Cardiac muscle cell (in vitro differentiated cells and primary cell): Measurements from ENCODE around the gene TSPEAR. TPM values are rescaled to one million over a fixed set of nuclear protein-coding genes. Genes with fewer than 3 reads are reported as not detected.

Experiments used
- DNase-seq, 2 donors: peaks; one replicate each; pipeline versions ENCODE4 v3.0.0 to v3.0.0-alpha.2; 2010 to 2017; ENCODE audit warnings: low read depth in 1 of 2, low spot score in 1 of 2
- H3K27ac ChIP-seq: fragments of 200-600 bp; sonication (generic); 2 replicates; pipeline ENCODE4 v1.5.1; 2016
- H3K27me3 ChIP-seq: fragments of 200-600 bp; sonication (generic); 2 replicates; pipeline ENCODE4 v1.6.0; 2016; ENCODE audit warnings: control low read depth
- H3K36me3 ChIP-seq: fragments of 200-600 bp; sonication (generic); 2 replicates; pipeline ENCODE4 v1.5.1; 2016; ENCODE audit warnings: control low read depth
- H3K4me1 ChIP-seq: fragments of 200-600 bp; sonication (generic); 2 replicates; pipeline ENCODE4 v1.8.1; 2017; ENCODE audit warnings: low read depth, mild to moderate bottlenecking, mixed run types
- H3K4me3 ChIP-seq: fragments of 200-600 bp; sonication (generic); 2 replicates; pipeline ENCODE4 v1.5.1; 2016; ENCODE audit warnings: mild to moderate bottlenecking
- H3K9me3 ChIP-seq: fragments of 200-600 bp; sonication (generic); 2 replicates; pipeline ENCODE4 v1.5.1; 2017; ENCODE audit warnings: low read depth, mild to moderate bottlenecking, control low read depth
- polyA plus RNA-seq: library from polyadenylated mRNA; unstranded; fragments of >200 nt; fragmentation: Nextera tagmentation; extraction: Ambion mirVana; gene quantifications from 2 replicates; pipeline ENCODE4 v1.2.1, GENCODE V29; 2016
- total RNA-seq: library from RNA; depleted of rRNA; stranded (reverse); fragments of >200 nt; gene quantifications from 2 replicates; pipeline ENCODE4 v1.2.3, GENCODE V29; 2016
- TF ChIP-seq, protein P1 (sequence below): IDR thresholded peaks from 2 replicates; pipeline ENCODE4 v1.5.1; 2012; ENCODE audit warnings: low read depth, mild to moderate bottlenecking, low read length

The TSPEAR gene
- total and polyA plus RNA-seq, 2 experiments from 2014 or later: 2.8 to 3.4 TPM

DNA sequence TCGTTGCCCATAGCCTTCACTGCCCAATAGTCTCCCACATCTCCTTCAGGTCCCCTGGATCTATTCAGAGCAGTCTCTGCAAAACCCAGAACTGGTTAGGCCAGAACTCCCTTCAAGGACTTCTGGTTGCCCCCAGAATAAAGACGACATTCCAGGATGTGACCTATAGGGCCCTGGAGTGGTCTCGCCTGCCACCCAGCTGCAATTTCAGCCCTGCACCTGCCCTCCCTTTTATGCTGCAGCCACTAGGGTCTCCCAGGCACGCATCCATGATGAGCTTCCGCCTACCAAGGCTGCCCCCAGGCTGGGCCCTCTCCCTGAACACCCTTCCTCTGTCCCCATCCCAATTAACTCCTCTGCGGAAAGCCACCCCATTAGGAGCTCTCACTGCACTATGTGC lies 7.2 kb upstream of the TSPEAR start:
- DNase-seq: no peak
- H3K36me3 ChIP-seq: no peaks in the 10 kb centered on the region
- no peak overlapping the region for H3K27ac ChIP-seq
- H3K27me3 ChIP-seq: peaks cover 19% of the 10 kb centered on the region
- TF ChIP-seq, protein P1, sequence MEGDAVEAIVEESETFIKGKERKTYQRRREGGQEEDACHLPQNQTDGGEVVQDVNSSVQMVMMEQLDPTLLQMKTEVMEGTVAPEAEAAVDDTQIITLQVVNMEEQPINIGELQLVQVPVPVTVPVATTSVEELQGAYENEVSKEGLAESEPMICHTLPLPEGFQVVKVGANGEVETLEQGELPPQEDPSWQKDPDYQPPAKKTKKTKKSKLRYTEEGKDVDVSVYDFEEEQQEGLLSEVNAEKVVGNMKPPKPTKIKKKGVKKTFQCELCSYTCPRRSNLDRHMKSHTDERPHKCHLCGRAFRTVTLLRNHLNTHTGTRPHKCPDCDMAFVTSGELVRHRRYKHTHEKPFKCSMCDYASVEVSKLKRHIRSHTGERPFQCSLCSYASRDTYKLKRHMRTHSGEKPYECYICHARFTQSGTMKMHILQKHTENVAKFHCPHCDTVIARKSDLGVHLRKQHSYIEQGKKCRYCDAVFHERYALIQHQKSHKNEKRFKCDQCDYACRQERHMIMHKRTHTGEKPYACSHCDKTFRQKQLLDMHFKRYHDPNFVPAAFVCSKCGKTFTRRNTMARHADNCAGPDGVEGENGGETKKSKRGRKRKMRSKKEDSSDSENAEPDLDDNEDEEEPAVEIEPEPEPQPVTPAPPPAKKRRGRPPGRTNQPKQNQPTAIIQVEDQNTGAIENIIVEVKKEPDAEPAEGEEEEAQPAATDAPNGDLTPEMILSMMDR: no peak
- peaks cover 5% of the 10 kb centered on the region for H3K4me1 ChIP-seq
- no peaks in the 10 kb centered on the region for H3K9me3 ChIP-seq
- no peak overlapping the region for H3K4me3 ChIP-seq

DNA sequence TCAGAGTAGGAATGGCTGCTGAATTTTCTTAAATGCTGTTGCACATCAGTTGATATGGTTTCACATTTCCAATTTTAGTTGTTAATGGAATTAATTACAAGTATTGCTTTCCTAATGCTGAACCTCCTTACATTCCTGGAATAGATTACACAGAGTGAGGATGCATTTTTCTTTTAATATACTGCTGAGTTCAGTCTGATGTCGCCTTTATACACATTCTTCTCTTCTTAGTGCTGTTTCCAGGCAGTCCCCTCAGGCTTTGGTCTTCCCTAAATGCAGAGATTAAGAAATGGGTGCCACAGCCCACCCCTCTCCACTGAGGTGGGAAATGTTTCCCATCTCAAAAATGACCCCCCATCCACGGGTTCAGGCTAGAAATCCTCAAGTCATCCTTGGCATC lies 6.7 kb upstream of the TSPEAR start:
- Histone ChIP-seq H3K27me3 (peaks cover 24% of the 10 kb centered on the region), H3K27ac (no peak overlapping the region), H3K36me3 (no peaks in the 10 kb centered on the region), H3K4me3 (no peak overlapping the region), H3K9me3 (no peaks in the 10 kb centered on the region), H3K4me1 (peaks cover 5% of the 10 kb centered on the region)
- TF ChIP-seq, protein P1: no peak
- DNase-seq: no peak

DNA sequence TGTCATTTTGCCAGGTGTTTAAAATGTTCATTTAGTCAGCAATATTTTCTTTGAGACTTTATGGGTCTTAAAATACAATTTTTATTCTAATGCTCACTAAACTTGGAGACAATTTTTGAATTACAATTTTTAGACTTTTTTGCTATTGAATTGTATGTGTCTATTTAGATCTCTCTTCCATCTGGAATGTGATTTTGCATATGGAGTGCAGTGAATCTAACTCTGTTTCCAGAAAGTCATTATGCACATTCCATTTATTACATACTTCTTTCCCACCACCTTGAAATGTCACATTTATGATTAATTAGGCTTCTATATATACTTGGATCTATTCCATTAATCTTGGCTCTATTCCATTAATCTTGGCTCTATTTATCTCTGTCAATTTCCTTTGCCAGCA lies 5.6 kb upstream of the TSPEAR start:
- H3K9me3 ChIP-seq: no peaks in the 10 kb centered on the region
- TF ChIP-seq, protein P1: no peak
- no peak overlapping the region for H3K27ac ChIP-seq
- H3K4me1 ChIP-seq: peaks cover 10% of the 10 kb centered on the region
- no peak for DNase-seq
- H3K36me3 ChIP-seq: no peaks in the 10 kb centered on the region
- peaks cover 35% of the 10 kb centered on the region for H3K27me3 ChIP-seq
- H3K4me3 ChIP-seq: no peak overlapping the region

DNA sequence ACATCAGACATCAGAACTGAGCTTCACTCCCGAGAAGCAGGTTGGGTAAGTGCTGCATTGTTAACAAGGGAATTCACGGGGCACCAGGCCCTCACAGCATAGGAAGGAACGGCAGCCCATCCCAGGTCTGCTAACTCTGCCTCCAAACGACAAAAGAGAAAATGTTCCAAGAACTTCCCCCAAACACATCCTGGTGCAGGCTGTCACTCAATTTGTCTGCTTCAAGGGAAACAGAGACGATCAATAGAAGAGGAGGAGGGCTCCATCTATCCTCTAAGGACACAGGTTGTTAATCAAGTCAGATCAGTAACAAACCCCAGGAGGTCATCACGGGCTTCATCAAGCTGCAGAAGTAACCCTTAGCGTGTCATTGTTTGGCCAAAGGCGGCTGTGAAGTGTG lies 3.5 kb upstream of the TSPEAR start:
- no peak for DNase-seq
- peaks cover 56% of the 10 kb centered on the region for H3K27me3 ChIP-seq
- no peak overlapping the region for H3K4me3 ChIP-seq
- TF ChIP-seq, protein P1: no peak
- no peaks in the 10 kb centered on the region for H3K36me3 ChIP-seq
- H3K4me1 ChIP-seq: peaks cover 30% of the 10 kb centered on the region
- no peaks in the 10 kb centered on the region for H3K9me3 ChIP-seq
- H3K27ac ChIP-seq: no peak overlapping the region

DNA sequence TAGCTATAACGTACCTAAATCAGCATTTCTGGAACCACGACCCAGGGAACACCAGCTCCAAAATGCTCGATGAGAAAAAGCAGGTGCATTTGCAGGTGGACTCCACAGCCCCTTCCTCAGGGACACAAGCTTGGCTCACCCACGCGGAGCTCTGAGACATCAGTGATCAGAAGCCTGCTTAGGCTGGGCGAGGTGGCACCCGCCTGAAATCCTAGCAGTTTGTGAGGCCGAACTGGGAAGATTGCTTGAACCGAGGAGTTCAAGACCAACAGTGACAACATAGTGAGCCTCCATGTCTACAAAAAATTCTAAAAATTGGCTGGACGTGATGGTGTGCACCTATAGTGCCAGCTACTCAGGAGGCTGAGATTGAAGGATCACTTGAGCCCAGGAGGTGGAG lies 2.5 kb upstream of the TSPEAR start:
- no peaks in the 10 kb centered on the region for H3K36me3 ChIP-seq
- peaks cover 66% of the 10 kb centered on the region for H3K27me3 ChIP-seq
- peaks cover 32% of the 10 kb centered on the region for H3K4me1 ChIP-seq
- no peak overlapping the region for H3K27ac ChIP-seq
- H3K9me3 ChIP-seq: no peaks in the 10 kb centered on the region
- H3K4me3 ChIP-seq: no peak overlapping the region
- TF ChIP-seq, protein P1: no peak
- no peak for DNase-seq

DNA sequence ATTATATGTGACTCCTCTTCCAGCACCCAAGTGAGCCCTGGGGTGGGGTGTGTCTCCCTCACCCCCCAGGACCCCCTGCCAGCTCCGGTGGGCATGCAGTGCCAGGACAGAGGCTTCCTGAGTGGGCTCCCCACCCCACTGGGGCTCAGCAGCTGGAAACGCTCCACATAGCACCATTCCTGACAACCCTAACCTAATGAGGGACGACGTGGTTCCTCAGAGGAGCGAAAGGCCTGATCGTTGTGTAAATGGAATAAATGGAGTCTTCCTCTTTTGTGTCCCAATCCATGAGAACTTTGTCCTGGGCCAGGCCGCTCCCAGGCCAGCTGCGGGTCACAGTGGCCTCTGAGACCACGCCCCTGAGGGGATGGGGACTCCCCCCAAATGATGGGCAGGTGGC lies 1.8 kb upstream of the TSPEAR start:
- DNase-seq: no peak
- no peak overlapping the region for H3K4me3 ChIP-seq
- H3K36me3 ChIP-seq: no peaks in the 10 kb centered on the region
- H3K9me3 ChIP-seq: no peaks in the 10 kb centered on the region
- no peak overlapping the region for H3K27ac ChIP-seq
- H3K27me3 ChIP-seq: peaks cover 74% of the 10 kb centered on the region
- H3K4me1 ChIP-seq: peaks cover 32% of the 10 kb centered on the region
- TF ChIP-seq, protein P1: no peak
